Measurements from ENCODE around the gene PTPRN2. TPM values are rescaled to one million over a fixed set of nuclear protein-coding genes. Genes with fewer than 3 reads are reported as not detected.

The PTPRN2 gene
- total RNA-seq, 1 donor from 2014 or later, result 15.4 TPM

GRCh38 chr7:158056761-158057160 is 530.9 kb downstream of the PTPRN2 start:
- Mint-ChIP-seq H3K4me1 (ENCODE audit: unreplicated experiment) (no peaks in the 10 kb centered on the region), H3K27ac (no peak overlapping the region), H3K4me3 (no peak overlapping the region), H3K9me3 (no peaks in the 10 kb centered on the region), H3K36me3 (no peaks in the 10 kb centered on the region), H3K27me3 (no peaks in the 10 kb centered on the region)
- DNase-seq (ENCODE audit: extremely low spot score, unreplicated experiment), result no peak
- TF ChIP-seq, protein P1, sequence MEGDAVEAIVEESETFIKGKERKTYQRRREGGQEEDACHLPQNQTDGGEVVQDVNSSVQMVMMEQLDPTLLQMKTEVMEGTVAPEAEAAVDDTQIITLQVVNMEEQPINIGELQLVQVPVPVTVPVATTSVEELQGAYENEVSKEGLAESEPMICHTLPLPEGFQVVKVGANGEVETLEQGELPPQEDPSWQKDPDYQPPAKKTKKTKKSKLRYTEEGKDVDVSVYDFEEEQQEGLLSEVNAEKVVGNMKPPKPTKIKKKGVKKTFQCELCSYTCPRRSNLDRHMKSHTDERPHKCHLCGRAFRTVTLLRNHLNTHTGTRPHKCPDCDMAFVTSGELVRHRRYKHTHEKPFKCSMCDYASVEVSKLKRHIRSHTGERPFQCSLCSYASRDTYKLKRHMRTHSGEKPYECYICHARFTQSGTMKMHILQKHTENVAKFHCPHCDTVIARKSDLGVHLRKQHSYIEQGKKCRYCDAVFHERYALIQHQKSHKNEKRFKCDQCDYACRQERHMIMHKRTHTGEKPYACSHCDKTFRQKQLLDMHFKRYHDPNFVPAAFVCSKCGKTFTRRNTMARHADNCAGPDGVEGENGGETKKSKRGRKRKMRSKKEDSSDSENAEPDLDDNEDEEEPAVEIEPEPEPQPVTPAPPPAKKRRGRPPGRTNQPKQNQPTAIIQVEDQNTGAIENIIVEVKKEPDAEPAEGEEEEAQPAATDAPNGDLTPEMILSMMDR (conservative IDR thresholded peaks at IDR 0.05), result no peak

- Mint-ChIP-seq H3K4me3 (no peak overlapping the region), H3K4me1 (ENCODE audit: unreplicated experiment) (no peaks in the 10 kb centered on the region), H3K27me3 (no peaks in the 10 kb centered on the region), H3K27ac (no peak overlapping the region), H3K9me3 (no peaks in the 10 kb centered on the region), H3K36me3 (no peaks in the 10 kb centered on the region)
- TF ChIP-seq, protein P1 (conservative IDR thresholded peaks at IDR 0.05), result no peak
- DNase-seq (ENCODE audit: extremely low spot score, unreplicated experiment), result no peak
These were observed 531.7 kb downstream of the PTPRN2 start for GRCh38 chr7:158055726-158056510.

DNA sequence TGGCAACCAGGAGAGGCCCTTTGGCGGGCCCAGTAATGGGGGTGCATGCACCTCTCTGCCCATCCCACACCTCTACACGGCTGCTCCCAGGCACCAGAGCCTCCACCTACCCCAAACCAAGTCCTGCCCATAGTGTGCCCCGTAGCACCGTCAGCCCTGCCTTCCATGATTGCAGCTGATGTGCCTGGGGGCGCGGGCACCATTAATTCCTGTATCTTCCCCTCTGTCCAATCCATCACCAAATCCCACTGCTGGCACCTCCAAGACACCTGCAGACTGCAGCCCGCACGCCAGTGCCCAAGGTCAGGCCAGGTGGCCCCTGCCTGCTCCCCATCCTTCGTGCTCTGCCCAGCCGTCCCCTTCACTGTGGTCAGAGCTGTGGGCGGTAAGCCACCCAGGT is 533.0 kb downstream of the PTPRN2 start:
- DNase-seq (ENCODE audit: extremely low spot score, unreplicated experiment), result no peak
- TF ChIP-seq, protein P1 (conservative IDR thresholded peaks at IDR 0.05), result no peak

DNA sequence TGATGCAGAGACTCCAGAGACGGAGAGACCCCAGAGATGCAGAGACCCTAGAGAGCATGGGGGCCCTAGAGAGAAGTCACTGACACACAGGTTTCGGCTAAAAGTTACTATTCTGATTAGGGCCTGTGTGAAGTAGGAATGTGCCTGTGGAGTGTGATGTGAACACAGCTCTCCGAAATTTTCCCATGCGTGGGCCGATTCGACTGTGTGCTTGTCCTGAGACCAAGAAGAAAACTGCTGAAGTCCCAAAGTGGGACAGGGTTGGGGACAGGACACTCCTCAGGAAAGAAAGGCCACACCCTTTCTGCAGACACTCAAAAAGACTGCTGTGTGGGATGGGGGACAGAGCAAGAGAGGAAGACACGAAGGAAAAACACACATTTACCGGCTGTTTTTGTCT is 533.5 kb downstream of the PTPRN2 start:
- Mint-ChIP-seq H3K9me3 (no peaks in the 10 kb centered on the region), H3K36me3 (no peaks in the 10 kb centered on the region), H3K27me3 (no peaks in the 10 kb centered on the region), H3K4me1 (ENCODE audit: unreplicated experiment) (no peaks in the 10 kb centered on the region), H3K27ac (no peak overlapping the region), H3K4me3 (no peak overlapping the region)
- TF ChIP-seq, protein P1 (conservative IDR thresholded peaks at IDR 0.05), result no peak
- no peak for DNase-seq (ENCODE audit: extremely low spot score, unreplicated experiment)

More for the DNA sequence above, 533.0 kb downstream of the PTPRN2 start:
- H3K9me3 Mint-ChIP-seq, result no peaks in the 10 kb centered on the region
- no peaks in the 10 kb centered on the region for H3K27me3 Mint-ChIP-seq
- no peak overlapping the region for H3K4me3 Mint-ChIP-seq
- no peak overlapping the region for H3K27ac Mint-ChIP-seq
- H3K36me3 Mint-ChIP-seq, result no peaks in the 10 kb centered on the region
- no peaks in the 10 kb centered on the region for H3K4me1 Mint-ChIP-seq (ENCODE audit: unreplicated experiment)

DNA sequence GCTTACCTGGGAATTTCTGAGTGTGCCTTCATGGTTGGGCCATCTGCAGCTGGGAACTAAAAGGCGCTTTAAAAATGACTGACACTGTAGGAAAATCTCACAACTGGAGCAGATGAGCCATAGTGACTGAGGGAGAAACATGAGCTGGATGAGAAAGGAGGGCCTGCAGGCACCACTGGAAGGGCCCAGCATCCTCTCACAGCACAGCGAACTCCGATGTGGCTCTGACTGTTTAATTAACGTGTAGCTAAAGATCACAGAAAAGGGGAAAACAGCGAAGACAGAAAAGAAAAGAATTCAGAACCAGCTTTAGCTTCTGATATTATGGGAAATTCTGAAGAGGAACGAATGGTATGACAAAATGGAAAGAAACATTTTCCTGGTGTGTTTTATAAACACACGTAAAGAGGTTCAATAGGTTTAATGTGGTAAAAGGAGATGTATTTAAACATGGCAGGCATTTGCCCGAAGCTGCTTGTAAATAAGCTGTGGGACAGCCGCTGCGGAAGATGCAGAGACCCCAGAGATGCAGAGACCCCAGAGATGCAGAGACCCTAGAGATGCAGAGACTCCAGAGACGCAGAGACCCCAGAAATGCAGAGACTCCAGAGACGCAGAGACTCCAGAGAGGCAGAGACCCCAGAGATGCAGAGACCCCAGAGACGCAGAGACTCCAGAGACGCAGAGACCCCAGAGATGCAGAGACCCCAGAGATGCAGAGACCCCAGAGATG is 534.3 kb downstream of the PTPRN2 start:
- Mint-ChIP-seq H3K4me3 (no peak overlapping the region), H3K9me3 (no peaks in the 10 kb centered on the region), H3K27me3 (no peaks in the 10 kb centered on the region), H3K4me1 (ENCODE audit: unreplicated experiment) (no peaks in the 10 kb centered on the region), H3K36me3 (no peaks in the 10 kb centered on the region), H3K27ac (no peak overlapping the region)
- no peak for DNase-seq (ENCODE audit: extremely low spot score, unreplicated experiment)
- TF ChIP-seq, protein P1 (conservative IDR thresholded peaks at IDR 0.05), result no peak

Measured in type B pancreatic cell (in vitro differentiated cells).